Karpas-422 (cell line): ENCODE results near the gene CNTNAP2. TPM values are rescaled to one million over a fixed set of nuclear protein-coding genes. Genes with fewer than 3 reads are reported as not detected.

Experiments
- DNase-seq: peaks from one replicate; pipeline ENCODE4 v3.0.0-alpha.2; 2015
- H2AFZ ChIP-seq: fragments of 200-600 bp; sonication (generic); 2 replicates; pipeline ENCODE4 v1.6.1; 2014; ENCODE audit warnings: antibody characterized with exemption, low read length, mixed read lengths
- H3K27ac ChIP-seq: fragments of 200-600 bp; sonication (generic); 2 replicates; pipeline ENCODE4 v1.5.1; 2014; ENCODE audit warnings: mild to moderate bottlenecking, low read length, moderate library complexity
- H3K27me3 ChIP-seq: fragments of 200-600 bp; sonication (generic); 2 replicates; pipeline ENCODE4 v1.6.1; 2014; ENCODE audit warnings: low read length, mixed read lengths
- H3K36me3 ChIP-seq: fragments of 200-600 bp; sonication (generic); 2 replicates; pipeline ENCODE4 v1.6.1; 2014; ENCODE audit warnings: low read length, mixed read lengths; ENCODE audit not compliant: insufficient read depth
- H3K4me1 ChIP-seq: fragments of 200-600 bp; sonication (generic); 2 replicates; pipeline ENCODE4 v1.6.1; 2014; ENCODE audit warnings: mild to moderate bottlenecking, low read length, mixed read lengths
- H3K4me2 ChIP-seq: fragments of 200-600 bp; sonication (generic); 2 replicates; pipeline ENCODE4 v1.6.1; 2014; ENCODE audit warnings: low read length, low read depth, mild to moderate bottlenecking; ENCODE audit not compliant: poor library complexity, severe bottlenecking
- H3K4me3 ChIP-seq: fragments of 200-600 bp; sonication (generic); 2 replicates; pipeline ENCODE4 v1.5.1; 2014; ENCODE audit warnings: mild to moderate bottlenecking, antibody characterized with exemption, low read length, mixed read lengths
- H3K79me2 ChIP-seq: fragments of 200-600 bp; sonication (generic); 2 replicates; pipeline ENCODE4 v1.6.1; 2014; ENCODE audit warnings: mild to moderate bottlenecking, low read length, mixed read lengths
- H3K9ac ChIP-seq: fragments of 200-600 bp; sonication (generic); 2 replicates; pipeline ENCODE4 v1.6.0; 2014; ENCODE audit warnings: low read length
- H3K9me2 ChIP-seq: fragments of 200-600 bp; sonication (generic), shearing (Covaris generic); replicated peaks from 2 replicates; pipeline ENCODE4 v1.6.0; 2014; ENCODE audit warnings: mild to moderate bottlenecking, low read length, moderate library complexity; ENCODE audit not compliant: insufficient read depth
- H3K9me3 ChIP-seq: fragments of 300-700, 200-600 bp; sonication (generic); 2 replicates; pipeline ENCODE4 v1.6.1; 2014; ENCODE audit warnings: low read length, mixed read lengths
- H4K20me1 ChIP-seq: fragments of 200-600 bp; sonication (generic); 2 replicates; pipeline ENCODE4 v1.6.1; 2014; ENCODE audit warnings: mild to moderate bottlenecking, antibody characterized with exemption, low read length, low read depth; ENCODE audit not compliant: insufficient read depth
- total RNA-seq: library from RNA; depleted of rRNA; stranded (reverse); fragments of >200 nt; shearing (Covaris generic); gene quantifications from 2 replicates; pipeline ENCODE4 v1.2.3, GENCODE V29; 2014; ENCODE audit warnings: low replicate concordance

The CNTNAP2 gene
- total RNA-seq, 1 experiment from 2014 or later: not detected

DNA sequence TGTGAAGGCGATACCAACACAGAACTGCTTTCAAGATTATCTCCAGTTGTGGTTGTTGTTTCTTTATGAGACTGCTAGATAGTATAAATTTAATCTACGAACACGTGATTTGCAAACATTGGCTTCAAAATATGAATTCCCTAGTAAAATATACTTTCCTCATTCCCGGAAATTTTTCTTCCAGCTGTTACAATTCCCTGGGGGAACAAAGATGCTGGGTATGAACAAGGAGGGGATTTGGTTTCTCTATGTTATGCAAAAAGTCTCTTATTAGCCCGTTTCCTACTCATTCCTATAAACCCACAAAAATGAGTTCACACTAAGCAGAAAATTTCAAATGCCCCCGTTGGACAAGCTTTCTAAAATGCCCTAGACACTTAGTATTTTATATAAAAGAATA, 928.3 kb downstream of the CNTNAP2 start:
- H3K4me1 ChIP-seq: no peaks in the 10 kb centered on the region
- no peak overlapping the region for H2AFZ ChIP-seq
- no peak overlapping the region for H3K27ac ChIP-seq
- no peak for DNase-seq
- H4K20me1 ChIP-seq: no peaks in the 10 kb centered on the region
- H3K9ac ChIP-seq: no peak overlapping the region
- H3K36me3 ChIP-seq: no peaks in the 10 kb centered on the region
- H3K27me3 ChIP-seq: no peaks in the 10 kb centered on the region
- H3K9me3 ChIP-seq: peaks cover 13% of the 10 kb centered on the region; the same call in 1 of the 2 replicates
- no peak overlapping the region for H3K4me2 ChIP-seq
- no peaks in the 10 kb centered on the region for H3K79me2 ChIP-seq
- no peaks in the 10 kb centered on the region for H3K9me2 ChIP-seq
- H3K4me3 ChIP-seq: no peak overlapping the region

DNA sequence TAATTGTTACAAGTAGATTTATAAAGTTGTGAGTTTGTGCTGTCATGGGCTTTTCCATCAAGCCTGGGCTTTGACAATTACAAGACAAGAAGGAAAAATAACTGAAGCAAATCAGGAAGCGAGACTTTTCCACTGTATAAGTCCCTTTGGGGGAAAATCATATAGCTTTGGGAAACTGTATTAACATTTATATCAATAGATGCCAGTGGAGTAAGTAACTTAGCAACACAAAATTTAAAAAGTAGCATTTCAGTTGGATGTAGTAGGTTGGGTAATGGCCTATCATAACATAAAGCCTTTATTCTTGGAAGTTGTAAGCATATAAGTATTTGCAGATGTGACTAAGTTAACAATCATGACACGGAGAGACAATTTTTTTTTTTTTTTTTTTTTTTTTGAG, 931.1 kb downstream of the CNTNAP2 start:
- Histone ChIP-seq H3K27ac (no peak overlapping the region), H3K4me2 (no peak overlapping the region), H3K36me3 (no peaks in the 10 kb centered on the region), H3K9me2 (no peaks in the 10 kb centered on the region), H3K9me3 (peaks cover 6% of the 10 kb centered on the region; the same call in 1 of the 2 replicates), H3K79me2 (no peaks in the 10 kb centered on the region), H3K27me3 (no peaks in the 10 kb centered on the region), H3K4me1 (no peaks in the 10 kb centered on the region), H3K9ac (no peak overlapping the region), H4K20me1 (no peaks in the 10 kb centered on the region), H2AFZ (no peak overlapping the region), H3K4me3 (no peak overlapping the region)
- DNase-seq: no peak

DNA sequence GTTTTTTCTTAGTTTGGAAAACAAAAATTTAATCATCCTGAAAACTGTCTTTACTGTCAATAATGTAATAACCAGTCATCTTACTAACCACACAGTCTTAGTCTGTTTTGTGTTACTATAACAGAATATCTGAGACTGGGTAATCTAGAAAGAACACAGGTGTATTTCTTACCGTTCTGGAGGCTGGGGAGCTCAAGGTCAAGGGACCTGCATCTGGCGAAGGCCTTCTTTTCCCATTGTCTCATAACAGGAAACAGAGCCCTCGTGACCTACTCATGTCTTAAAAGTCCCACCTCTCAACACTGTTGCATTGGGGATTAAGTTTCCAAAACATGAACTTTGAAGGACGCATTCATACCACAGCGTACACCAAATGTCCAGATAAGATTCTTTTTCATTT, 932.3 kb downstream of the CNTNAP2 start:
- H3K9me2 ChIP-seq: no peaks in the 10 kb centered on the region
- H3K27me3 ChIP-seq: no peaks in the 10 kb centered on the region
- DNase-seq: no peak
- no peaks in the 10 kb centered on the region for H4K20me1 ChIP-seq
- no peak overlapping the region for H3K9ac ChIP-seq
- H3K79me2 ChIP-seq: no peaks in the 10 kb centered on the region
- no peak overlapping the region for H3K4me2 ChIP-seq
- no peak overlapping the region for H2AFZ ChIP-seq
- H3K27ac ChIP-seq: no peak overlapping the region
- no peaks in the 10 kb centered on the region for H3K4me1 ChIP-seq
- no peaks in the 10 kb centered on the region for H3K36me3 ChIP-seq
- H3K4me3 ChIP-seq: no peak overlapping the region
- peaks cover 13% of the 10 kb centered on the region; the same call in 1 of the 2 replicates for H3K9me3 ChIP-seq

DNA sequence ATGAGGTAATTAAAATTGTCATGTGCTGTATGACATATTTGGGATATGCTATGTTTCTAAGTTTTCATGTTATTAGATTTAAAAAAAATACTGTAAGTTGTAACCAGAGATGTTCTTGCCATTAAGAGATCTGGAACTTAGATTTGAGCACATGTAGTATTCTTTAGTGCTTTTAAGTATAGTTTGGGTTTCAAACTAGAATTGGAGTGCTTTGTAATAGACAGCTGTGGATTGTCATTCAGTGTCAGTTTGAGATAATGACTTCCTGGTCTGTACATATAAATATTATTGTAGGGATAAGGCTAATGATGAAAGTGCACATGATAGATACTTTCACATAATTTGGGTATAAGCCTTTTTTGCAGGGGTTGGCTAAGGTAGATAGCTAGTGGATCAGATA, 936.2 kb downstream of the CNTNAP2 start:
- peaks cover 22% of the 10 kb centered on the region for H3K9me3 ChIP-seq
- H3K79me2 ChIP-seq: no peaks in the 10 kb centered on the region
- H3K9me2 ChIP-seq: no peaks in the 10 kb centered on the region
- H3K27me3 ChIP-seq: no peaks in the 10 kb centered on the region
- no peaks in the 10 kb centered on the region for H4K20me1 ChIP-seq
- H3K27ac ChIP-seq: no peak overlapping the region
- no peak overlapping the region for H3K4me2 ChIP-seq
- no peak overlapping the region for H3K9ac ChIP-seq
- H3K4me3 ChIP-seq: no peak overlapping the region
- no peaks in the 10 kb centered on the region for H3K36me3 ChIP-seq
- H2AFZ ChIP-seq: no peak overlapping the region
- no peak for DNase-seq
- H3K4me1 ChIP-seq: no peaks in the 10 kb centered on the region

DNA sequence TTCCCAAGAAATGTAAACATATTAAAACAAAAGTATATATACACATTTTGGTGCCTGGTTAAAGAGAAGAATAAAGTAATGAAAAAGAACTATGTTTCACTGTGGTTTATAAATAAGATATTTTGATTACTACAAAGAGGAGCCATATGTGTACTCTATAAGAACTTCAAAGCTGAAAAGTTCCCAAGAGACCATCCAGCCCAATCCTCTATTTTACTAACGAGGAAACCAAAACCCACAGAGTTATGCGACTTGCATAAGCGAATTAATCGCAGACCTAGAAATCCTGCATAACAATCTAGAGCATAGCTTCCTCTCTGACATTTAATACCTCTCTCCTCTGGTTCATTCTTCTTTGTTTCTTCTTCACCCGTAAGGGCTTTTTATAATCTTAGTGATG, 937.1 kb downstream of the CNTNAP2 start:
- Histone ChIP-seq H3K4me3 (no peak overlapping the region), H4K20me1 (no peaks in the 10 kb centered on the region), H3K4me2 (no peak overlapping the region)

DNA sequence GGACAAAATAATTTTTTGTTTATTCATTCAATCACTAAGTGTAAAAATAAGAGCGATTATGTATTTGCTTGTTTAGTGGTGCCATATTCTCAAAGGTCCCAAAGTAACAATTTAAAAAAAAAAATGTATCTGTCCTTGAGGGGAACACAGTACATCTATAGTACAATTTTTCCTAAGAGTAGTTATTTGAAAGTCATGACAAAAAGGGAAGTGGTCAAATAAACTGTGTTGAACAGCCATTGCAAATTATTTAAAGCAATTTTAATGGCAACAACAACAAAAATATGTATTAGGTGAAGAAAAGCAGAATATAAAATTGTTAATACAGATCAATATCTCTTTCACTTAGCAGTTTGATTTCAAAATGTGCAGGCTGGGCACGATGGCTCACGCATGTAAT, 943.5 kb downstream of the CNTNAP2 start:
- Histone ChIP-seq H3K36me3 (no peaks in the 10 kb centered on the region), H4K20me1 (no peaks in the 10 kb centered on the region), H3K79me2 (no peaks in the 10 kb centered on the region), H3K4me1 (no peaks in the 10 kb centered on the region), H3K9me2 (no peaks in the 10 kb centered on the region), H3K27me3 (no peaks in the 10 kb centered on the region), H3K27ac (no peak overlapping the region), H3K4me2 (no peak overlapping the region), H3K4me3 (no peak overlapping the region), H3K9me3 (peaks cover 19% of the 10 kb centered on the region), H2AFZ (no peak overlapping the region), H3K9ac (no peak overlapping the region)
- DNase-seq: no peak

More for the DNA sequence above, 937.1 kb downstream of the CNTNAP2 start:
- H3K27me3 ChIP-seq: no peaks in the 10 kb centered on the region
- H3K27ac ChIP-seq: no peak overlapping the region
- H3K79me2 ChIP-seq: no peaks in the 10 kb centered on the region
- no peaks in the 10 kb centered on the region for H3K4me1 ChIP-seq
- no peak overlapping the region for H3K9ac ChIP-seq
- H3K9me3 ChIP-seq: peaks cover 23% of the 10 kb centered on the region
- DNase-seq: no peak
- no peaks in the 10 kb centered on the region for H3K9me2 ChIP-seq
- H2AFZ ChIP-seq: no peak overlapping the region
- no peaks in the 10 kb centered on the region for H3K36me3 ChIP-seq

DNA sequence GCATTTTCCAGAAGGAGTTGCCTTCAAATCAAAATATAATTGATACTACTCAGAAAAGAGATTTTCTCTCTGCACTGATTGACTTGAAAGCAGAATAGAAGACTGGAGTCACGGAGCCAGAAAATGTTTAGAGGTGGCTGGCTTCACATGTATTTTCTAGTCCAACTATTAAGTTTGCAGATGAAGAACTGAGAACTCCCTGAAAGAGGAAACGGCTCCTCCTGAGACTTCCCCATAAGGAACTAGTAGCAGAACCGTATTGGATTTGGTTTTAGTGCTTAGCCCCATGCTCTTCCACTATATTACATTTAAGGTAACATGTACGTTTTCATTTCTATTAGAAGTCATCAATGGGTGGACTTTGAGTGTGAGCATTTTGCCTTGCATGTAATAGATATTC, 946.3 kb downstream of the CNTNAP2 start:
- H4K20me1 ChIP-seq: no peaks in the 10 kb centered on the region
- no peaks in the 10 kb centered on the region for H3K27me3 ChIP-seq
- no peaks in the 10 kb centered on the region for H3K36me3 ChIP-seq
- H3K9me2 ChIP-seq: no peaks in the 10 kb centered on the region
- H3K4me2 ChIP-seq: no peak overlapping the region
- H3K4me3 ChIP-seq: no peak overlapping the region
- no peaks in the 10 kb centered on the region for H3K4me1 ChIP-seq
- H3K79me2 ChIP-seq: no peaks in the 10 kb centered on the region
- H2AFZ ChIP-seq: no peak overlapping the region
- H3K27ac ChIP-seq: no peak overlapping the region
- H3K9me3 ChIP-seq: peaks cover 15% of the 10 kb centered on the region; the same call in 1 of the 2 replicates
- no peak overlapping the region for H3K9ac ChIP-seq
- no peak for DNase-seq

DNA sequence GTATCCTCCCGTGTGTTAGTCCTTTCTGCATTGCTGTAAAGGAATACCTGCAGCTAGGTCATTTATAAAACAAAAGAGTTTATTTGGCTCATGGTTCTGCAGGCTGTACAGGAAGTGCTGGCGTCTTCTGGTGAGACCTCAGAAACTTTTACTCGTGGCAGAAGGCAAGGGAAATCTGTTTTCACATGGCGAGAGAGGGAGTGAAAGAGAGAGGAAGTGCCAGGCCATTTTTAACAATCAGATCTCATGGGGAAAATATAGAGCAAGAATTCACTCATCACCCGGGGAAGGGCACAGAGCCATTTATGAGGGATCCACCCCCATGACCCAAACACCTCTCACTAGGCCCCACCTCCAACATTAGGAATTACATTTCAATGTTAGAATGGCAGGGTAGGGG, 952.2 kb downstream of the CNTNAP2 start:
- Histone ChIP-seq H3K27me3 (no peaks in the 10 kb centered on the region), H3K4me2 (no peak overlapping the region), H3K9ac (no peak overlapping the region), H4K20me1 (no peaks in the 10 kb centered on the region), H2AFZ (no peak overlapping the region), H3K79me2 (no peaks in the 10 kb centered on the region), H3K9me2 (no peaks in the 10 kb centered on the region), H3K36me3 (no peaks in the 10 kb centered on the region), H3K4me1 (no peaks in the 10 kb centered on the region), H3K9me3 (peaks cover 24% of the 10 kb centered on the region), H3K27ac (no peak overlapping the region), H3K4me3 (no peak overlapping the region)
- no peak for DNase-seq

DNA sequence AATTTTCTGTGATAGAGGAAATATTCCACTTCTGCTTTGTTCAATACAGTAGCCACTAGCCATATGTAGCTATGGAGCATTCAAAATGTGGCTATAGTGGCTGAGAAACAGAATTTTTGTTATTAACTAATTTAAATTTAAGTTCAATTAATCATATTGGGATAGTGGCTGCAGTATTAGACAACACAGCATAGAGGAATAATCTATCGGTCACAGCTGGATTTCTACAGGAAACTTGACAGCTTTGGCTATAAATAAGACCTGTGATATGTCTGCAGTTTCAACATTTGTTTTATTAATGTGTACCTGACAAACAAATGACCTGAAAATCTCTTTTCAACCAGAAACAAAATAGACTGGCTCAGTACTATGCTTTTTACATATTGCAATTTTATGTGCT, 953.2 kb downstream of the CNTNAP2 start:
- Histone ChIP-seq H3K9me2 (no peaks in the 10 kb centered on the region), H4K20me1 (no peaks in the 10 kb centered on the region), H3K27ac (no peak overlapping the region), H3K27me3 (no peaks in the 10 kb centered on the region), H3K4me3 (no peak overlapping the region), H3K79me2 (no peaks in the 10 kb centered on the region), H3K9me3 (peaks cover 20% of the 10 kb centered on the region), H3K9ac (no peak overlapping the region), H3K4me1 (no peaks in the 10 kb centered on the region), H3K4me2 (no peak overlapping the region), H2AFZ (no peak overlapping the region), H3K36me3 (no peaks in the 10 kb centered on the region)
- DNase-seq: no peak
